ENCODE results near the gene CHSY1.
A peak's percentile ranks its signal among the peaks of the same experiment; 100 is the strongest.

Gene CHSY1

DNA sequence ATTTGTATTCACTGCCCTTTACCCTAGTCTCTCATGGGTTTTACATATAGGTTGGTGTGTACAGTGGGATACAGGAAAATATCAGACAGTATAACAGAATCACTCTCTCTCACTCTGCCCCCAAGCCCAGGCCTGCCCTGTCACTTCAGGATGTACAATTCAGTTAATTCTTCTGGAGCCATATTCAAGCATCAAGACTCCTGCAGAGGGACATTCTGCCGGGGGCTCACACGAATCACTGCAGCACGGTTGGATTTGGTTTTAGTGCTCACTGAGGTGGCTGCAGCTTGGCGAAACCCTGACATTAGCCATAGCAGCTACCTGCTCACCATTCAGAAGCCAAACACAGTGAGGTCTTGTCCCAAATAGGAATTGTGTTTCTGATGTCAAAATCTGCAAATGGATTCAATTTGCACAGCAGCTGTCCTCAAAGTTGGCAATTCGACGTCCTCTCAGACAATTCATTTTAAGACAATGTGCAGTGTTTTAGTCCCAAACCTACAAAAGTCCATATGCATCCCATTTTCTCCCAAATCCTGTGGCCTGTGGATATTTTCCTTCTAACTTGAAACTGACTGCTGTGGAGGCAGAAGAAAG, 82.9 kb downstream of the CHSY1 start:
- TF ChIP-seq, protein P1, sequence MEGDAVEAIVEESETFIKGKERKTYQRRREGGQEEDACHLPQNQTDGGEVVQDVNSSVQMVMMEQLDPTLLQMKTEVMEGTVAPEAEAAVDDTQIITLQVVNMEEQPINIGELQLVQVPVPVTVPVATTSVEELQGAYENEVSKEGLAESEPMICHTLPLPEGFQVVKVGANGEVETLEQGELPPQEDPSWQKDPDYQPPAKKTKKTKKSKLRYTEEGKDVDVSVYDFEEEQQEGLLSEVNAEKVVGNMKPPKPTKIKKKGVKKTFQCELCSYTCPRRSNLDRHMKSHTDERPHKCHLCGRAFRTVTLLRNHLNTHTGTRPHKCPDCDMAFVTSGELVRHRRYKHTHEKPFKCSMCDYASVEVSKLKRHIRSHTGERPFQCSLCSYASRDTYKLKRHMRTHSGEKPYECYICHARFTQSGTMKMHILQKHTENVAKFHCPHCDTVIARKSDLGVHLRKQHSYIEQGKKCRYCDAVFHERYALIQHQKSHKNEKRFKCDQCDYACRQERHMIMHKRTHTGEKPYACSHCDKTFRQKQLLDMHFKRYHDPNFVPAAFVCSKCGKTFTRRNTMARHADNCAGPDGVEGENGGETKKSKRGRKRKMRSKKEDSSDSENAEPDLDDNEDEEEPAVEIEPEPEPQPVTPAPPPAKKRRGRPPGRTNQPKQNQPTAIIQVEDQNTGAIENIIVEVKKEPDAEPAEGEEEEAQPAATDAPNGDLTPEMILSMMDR (IDR thresholded peaks at IDR 0.05) = no peak
- Histone ChIP-seq H3K36me3 (no peaks in the 10 kb centered on the region), H3K4me1 (ENCODE audit: control insufficient read depth in 1 of 2, insufficient read depth in 1 of 2, low read depth in 1 of 2, low read length in 1 of 2) (peaks cover 59 to 66% of the 10 kb centered on the region in 2 experiments), H3K4me3 (ENCODE audit: low read depth in 1 of 2, low read length in 1 of 2) (peak overlapping the region; percentile 55 to 75), H3K9me3 (no peaks in the 10 kb centered on the region), H3K27ac (peak overlapping the region; percentile 90), H3K27me3 (no peaks in the 10 kb centered on the region)

DNA sequence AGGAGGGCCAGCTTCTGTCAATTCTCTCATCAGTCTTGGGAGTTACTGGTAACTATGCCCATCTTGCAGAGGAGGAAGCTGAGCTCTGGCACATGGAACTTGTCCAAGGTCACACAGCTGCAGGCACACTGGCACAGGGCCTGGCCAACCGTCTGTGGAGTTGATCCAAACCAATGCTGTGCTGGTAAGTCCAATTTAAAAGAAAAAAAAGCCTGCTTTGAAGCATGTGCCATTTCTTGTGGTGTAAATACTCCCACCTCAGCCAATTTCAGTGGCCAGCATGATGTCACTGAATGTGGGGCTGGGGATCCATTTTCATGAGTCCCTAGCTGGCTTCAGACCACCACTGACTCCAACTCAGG, 83.4 kb downstream of the CHSY1 start:
- Histone ChIP-seq H3K27ac (peak overlapping the region; percentile 90), H3K36me3 (no peaks in the 10 kb centered on the region), H3K9me3 (no peaks in the 10 kb centered on the region), H3K27me3 (no peaks in the 10 kb centered on the region), H3K4me3 (ENCODE audit: low read depth in 1 of 2, low read length in 1 of 2) (peak overlapping the region; percentile 55 to 75), H3K4me1 (ENCODE audit: control insufficient read depth in 1 of 2, insufficient read depth in 1 of 2, low read depth in 1 of 2, low read length in 1 of 2) (peaks cover 53 to 60% of the 10 kb centered on the region in 2 experiments)
- TF ChIP-seq, protein P1 (IDR thresholded peaks at IDR 0.05) = no peak

DNA sequence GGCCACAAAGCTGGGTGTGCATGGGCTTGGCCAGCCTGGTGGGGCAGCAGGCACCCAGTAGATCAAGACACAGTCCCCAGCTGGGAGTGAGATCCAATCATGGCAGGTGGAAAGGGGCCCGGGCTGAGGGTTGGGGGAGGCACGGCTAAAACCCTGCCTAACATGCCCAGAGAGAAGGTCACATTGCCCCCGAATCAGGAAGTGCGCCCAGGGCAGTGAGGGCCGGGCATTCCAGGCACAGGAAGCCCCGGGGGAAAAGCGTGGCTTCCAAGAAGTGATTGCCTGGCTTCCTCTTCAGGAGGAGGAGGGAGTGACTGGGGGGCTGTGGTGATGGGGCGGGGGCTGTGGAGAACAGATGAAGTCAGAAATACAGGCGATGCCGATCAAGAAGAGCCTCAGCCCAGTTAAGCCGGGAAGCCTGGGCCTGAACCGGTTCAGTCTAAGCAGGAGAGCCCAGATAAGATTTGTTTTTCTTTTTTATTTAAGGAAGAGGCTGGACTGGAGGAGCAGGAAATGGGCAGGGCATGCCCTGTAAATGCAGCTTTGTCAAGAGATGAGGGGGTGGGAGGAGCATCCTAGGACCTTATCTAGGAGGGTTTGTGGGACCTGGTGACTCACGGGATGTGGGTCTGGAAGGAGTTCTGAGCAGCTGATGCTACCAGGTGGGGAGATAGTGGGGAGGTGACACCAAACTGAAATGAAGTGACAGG, 83.9 kb downstream of the CHSY1 start:
- Histone ChIP-seq H3K4me3 (ENCODE audit: low read depth in 1 of 2, low read length in 1 of 2) (peak overlapping the region; percentile 55 to 75), H3K36me3 (no peaks in the 10 kb centered on the region), H3K27me3 (no peaks in the 10 kb centered on the region), H3K4me1 (ENCODE audit: control insufficient read depth in 1 of 2, insufficient read depth in 1 of 2, low read depth in 1 of 2, low read length in 1 of 2) (peaks cover 48 to 55% of the 10 kb centered on the region in 2 experiments), H3K27ac (peak overlapping the region; percentile 90), H3K9me3 (no peaks in the 10 kb centered on the region)
- TF ChIP-seq, protein P1 (IDR thresholded peaks at IDR 0.05) = no peak

DNA sequence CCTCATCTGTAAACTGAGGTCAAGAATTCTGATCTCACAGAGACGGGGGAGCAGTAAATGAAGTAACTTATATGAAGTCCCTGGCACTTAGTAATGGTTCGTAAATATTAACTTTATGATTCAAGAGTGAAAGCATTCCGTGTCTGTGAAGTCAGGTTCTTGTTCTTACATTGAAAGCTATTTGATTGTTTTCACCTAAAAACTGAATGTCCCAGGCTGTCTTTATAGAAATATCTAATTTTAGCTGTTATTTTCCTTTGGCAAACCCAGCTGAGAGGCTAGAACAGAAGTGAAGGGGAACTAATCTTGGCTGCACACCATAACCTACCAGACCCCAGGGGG, 84.5 kb downstream of the CHSY1 start:
- Histone ChIP-seq H3K9me3 (no peaks in the 10 kb centered on the region), H3K4me3 (ENCODE audit: low read depth in 1 of 2, low read length in 1 of 2) (peak overlapping the region; percentile 55 to 75), H3K4me1 (ENCODE audit: control insufficient read depth in 1 of 2, insufficient read depth in 1 of 2, low read depth in 1 of 2, low read length in 1 of 2) (peaks cover 44 to 50% of the 10 kb centered on the region in 2 experiments), H3K36me3 (no peaks in the 10 kb centered on the region), H3K27me3 (no peaks in the 10 kb centered on the region), H3K27ac (peak overlapping the region; percentile 90)
- TF ChIP-seq, protein P1 (IDR thresholded peaks at IDR 0.05) = no peak

DNA sequence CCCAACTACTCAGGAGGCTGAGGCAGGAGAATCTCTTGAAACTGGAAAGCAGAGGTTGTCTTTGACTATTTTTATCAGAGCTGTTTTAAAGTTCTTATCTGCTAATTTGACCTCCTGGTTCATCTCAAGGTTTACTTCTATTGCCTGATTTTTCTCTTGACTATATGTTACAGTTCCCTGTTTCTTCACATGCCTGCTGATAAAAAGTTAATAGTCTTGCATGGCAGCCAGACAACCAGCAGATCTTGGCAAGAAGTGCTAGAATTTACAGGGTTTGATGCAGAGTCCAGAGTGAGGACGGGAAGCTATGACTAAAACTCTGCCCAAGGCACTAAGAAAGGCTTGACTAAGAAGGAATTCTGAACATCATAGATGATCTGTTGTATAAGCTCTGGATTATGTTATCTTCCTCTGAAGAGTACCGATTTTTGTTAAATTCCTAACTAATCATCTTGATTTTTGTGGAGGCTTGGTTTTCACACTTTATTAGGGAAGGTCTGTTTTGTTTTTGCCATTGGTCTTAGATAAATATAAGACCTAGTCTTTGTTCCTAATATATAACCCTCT, 85.9 kb downstream of the CHSY1 start:
- Histone ChIP-seq H3K27me3 (no peaks in the 10 kb centered on the region), H3K9me3 (no peaks in the 10 kb centered on the region), H3K27ac (peak overlapping the region; percentile 90), H3K36me3 (no peaks in the 10 kb centered on the region), H3K4me3 (ENCODE audit: low read depth in 1 of 2, low read length in 1 of 2) (no peak overlapping the region), H3K4me1 (ENCODE audit: control insufficient read depth in 1 of 2, insufficient read depth in 1 of 2, low read depth in 1 of 2, low read length in 1 of 2) (peaks cover 44 to 49% of the 10 kb centered on the region in 2 experiments)
- TF ChIP-seq, protein P1 (IDR thresholded peaks at IDR 0.05) = no peak

All from neutrophil (primary cell).